Measurements from ENCODE around the gene KRTAP12-3. TPM values are rescaled to one million over a fixed set of nuclear protein-coding genes. Genes with fewer than 3 reads are reported as not detected.

Gene KRTAP12-3
- polyA plus RNA-seq, 1 donor from 2014 or later, result not detected

DNA sequence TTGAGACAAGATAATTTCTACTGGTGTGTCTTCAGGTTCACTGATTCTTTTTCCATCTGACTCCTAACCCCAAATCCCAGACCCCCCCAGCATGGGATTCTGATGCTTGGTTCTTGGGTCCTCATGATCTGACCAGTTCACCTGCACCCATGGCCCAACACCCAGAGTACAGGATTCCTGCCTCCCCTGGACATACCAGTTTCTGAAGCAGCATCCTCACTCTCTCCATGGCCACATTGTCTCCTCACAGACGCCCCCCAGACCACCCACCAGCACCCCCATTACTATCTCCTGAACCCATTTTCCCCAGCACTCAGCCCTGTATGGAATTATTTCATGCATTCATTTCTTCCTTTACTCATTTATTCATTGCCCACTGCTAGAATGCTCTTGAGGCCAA is 864 bp upstream of the KRTAP12-3 start:
- Histone ChIP-seq H3K9me3 (ENCODE audit: low read length) (no peaks in the 10 kb centered on the region), H3K4me2 (ENCODE audit: low read length) (no peak overlapping the region), H3K27me3 (ENCODE audit: insufficient read depth, low read depth, low read length) (no peaks in the 10 kb centered on the region), H2AFZ (ENCODE audit: low read depth, low read length) (no peak overlapping the region), H3K27ac (ENCODE audit: low read length) (no peak overlapping the region), H3F3A (ENCODE audit: insufficient read depth, low read length, poor library complexity, severe bottlenecking) (no peaks in the 10 kb centered on the region), H3K79me2 (replicated peaks; ENCODE audit: insufficient read depth, low read length) (no peaks in the 10 kb centered on the region), H4K20me1 (ENCODE audit: insufficient read depth) (no peaks in the 10 kb centered on the region), H3K36me3 (ENCODE audit: insufficient read depth, low read length) (no peaks in the 10 kb centered on the region), H3K9ac (ENCODE audit: low read length) (no peak overlapping the region), H3K4me3 (ENCODE audit: low read length) (no peak overlapping the region), H3K9me2 (ENCODE audit: insufficient read depth, low read length) (no peaks in the 10 kb centered on the region)
- TF ChIP-seq RAD21 (conservative IDR thresholded peaks at IDR 0.05) (no peak), POLR2AphosphoS5 (IDR thresholded peaks at IDR 0.05) (no peak), EZH2 (IDR thresholded peaks at IDR 0.05; ENCODE audit: borderline replicate concordance, insufficient read depth, low read length, poor library complexity, severe bottlenecking) (no peak), TAF1 (IDR thresholded peaks at IDR 0.05; ENCODE audit: low read depth) (no peak), SMC3 (conservative IDR thresholded peaks at IDR 0.05; ENCODE audit: poor library complexity) (no peak), EP300 (conservative IDR thresholded peaks at IDR 0.05; ENCODE audit: poor library complexity, severe bottlenecking) (no peak)
- TF ChIP-seq, protein P1, sequence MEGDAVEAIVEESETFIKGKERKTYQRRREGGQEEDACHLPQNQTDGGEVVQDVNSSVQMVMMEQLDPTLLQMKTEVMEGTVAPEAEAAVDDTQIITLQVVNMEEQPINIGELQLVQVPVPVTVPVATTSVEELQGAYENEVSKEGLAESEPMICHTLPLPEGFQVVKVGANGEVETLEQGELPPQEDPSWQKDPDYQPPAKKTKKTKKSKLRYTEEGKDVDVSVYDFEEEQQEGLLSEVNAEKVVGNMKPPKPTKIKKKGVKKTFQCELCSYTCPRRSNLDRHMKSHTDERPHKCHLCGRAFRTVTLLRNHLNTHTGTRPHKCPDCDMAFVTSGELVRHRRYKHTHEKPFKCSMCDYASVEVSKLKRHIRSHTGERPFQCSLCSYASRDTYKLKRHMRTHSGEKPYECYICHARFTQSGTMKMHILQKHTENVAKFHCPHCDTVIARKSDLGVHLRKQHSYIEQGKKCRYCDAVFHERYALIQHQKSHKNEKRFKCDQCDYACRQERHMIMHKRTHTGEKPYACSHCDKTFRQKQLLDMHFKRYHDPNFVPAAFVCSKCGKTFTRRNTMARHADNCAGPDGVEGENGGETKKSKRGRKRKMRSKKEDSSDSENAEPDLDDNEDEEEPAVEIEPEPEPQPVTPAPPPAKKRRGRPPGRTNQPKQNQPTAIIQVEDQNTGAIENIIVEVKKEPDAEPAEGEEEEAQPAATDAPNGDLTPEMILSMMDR (IDR thresholded peaks at IDR 0.05; ENCODE audit: poor library complexity, severe bottlenecking), result no peak

DNA sequence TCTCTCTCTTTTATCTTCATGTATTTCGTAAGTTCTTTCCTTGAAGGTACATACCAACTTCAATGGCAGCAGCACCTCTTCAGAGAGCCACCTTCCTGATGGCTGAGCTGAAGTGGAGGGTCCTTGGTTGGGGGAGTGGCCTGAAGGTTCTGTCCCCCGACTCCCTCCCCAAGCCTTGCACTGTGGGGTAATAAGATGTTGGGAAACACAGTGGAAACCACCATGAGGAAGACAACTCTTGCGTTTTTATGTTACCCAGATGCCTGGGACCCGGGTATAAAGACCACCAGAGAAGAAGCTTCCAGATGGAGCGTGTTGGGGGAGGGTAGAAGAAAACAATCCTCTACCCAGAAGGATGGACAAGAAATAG is 794 bp downstream of the KRTAP12-3 start:
- Histone ChIP-seq H3K4me3 (ENCODE audit: low read length) (no peak overlapping the region), H4K20me1 (ENCODE audit: insufficient read depth) (no peaks in the 10 kb centered on the region), H3F3A (ENCODE audit: insufficient read depth, low read length, poor library complexity, severe bottlenecking) (no peaks in the 10 kb centered on the region), H3K9me3 (ENCODE audit: low read length) (no peaks in the 10 kb centered on the region), H3K27me3 (ENCODE audit: insufficient read depth, low read depth, low read length) (no peaks in the 10 kb centered on the region), H3K36me3 (ENCODE audit: insufficient read depth, low read length) (no peaks in the 10 kb centered on the region), H3K27ac (ENCODE audit: low read length) (no peak overlapping the region), H3K4me2 (ENCODE audit: low read length) (no peak overlapping the region), H2AFZ (ENCODE audit: low read depth, low read length) (no peak overlapping the region), H3K79me2 (replicated peaks; ENCODE audit: insufficient read depth, low read length) (no peaks in the 10 kb centered on the region), H3K9me2 (ENCODE audit: insufficient read depth, low read length) (no peaks in the 10 kb centered on the region), H3K9ac (ENCODE audit: low read length) (no peak overlapping the region)
- no peak for TF ChIP-seq RAD21 (conservative IDR thresholded peaks at IDR 0.05)
- TF ChIP-seq TAF1 (IDR thresholded peaks at IDR 0.05; ENCODE audit: low read depth), result no peak
- no peak for TF ChIP-seq POLR2AphosphoS5 (IDR thresholded peaks at IDR 0.05)
- TF ChIP-seq EP300 (conservative IDR thresholded peaks at IDR 0.05; ENCODE audit: poor library complexity, severe bottlenecking), result no peak
- TF ChIP-seq SMC3 (conservative IDR thresholded peaks at IDR 0.05; ENCODE audit: poor library complexity), result no peak
- TF ChIP-seq, protein P1 (IDR thresholded peaks at IDR 0.05; ENCODE audit: poor library complexity, severe bottlenecking), result no peak
- TF ChIP-seq MXI1 (conservative IDR thresholded peaks at IDR 0.05; ENCODE audit: poor library complexity, severe bottlenecking), result no peak
- TF ChIP-seq, protein P2, sequence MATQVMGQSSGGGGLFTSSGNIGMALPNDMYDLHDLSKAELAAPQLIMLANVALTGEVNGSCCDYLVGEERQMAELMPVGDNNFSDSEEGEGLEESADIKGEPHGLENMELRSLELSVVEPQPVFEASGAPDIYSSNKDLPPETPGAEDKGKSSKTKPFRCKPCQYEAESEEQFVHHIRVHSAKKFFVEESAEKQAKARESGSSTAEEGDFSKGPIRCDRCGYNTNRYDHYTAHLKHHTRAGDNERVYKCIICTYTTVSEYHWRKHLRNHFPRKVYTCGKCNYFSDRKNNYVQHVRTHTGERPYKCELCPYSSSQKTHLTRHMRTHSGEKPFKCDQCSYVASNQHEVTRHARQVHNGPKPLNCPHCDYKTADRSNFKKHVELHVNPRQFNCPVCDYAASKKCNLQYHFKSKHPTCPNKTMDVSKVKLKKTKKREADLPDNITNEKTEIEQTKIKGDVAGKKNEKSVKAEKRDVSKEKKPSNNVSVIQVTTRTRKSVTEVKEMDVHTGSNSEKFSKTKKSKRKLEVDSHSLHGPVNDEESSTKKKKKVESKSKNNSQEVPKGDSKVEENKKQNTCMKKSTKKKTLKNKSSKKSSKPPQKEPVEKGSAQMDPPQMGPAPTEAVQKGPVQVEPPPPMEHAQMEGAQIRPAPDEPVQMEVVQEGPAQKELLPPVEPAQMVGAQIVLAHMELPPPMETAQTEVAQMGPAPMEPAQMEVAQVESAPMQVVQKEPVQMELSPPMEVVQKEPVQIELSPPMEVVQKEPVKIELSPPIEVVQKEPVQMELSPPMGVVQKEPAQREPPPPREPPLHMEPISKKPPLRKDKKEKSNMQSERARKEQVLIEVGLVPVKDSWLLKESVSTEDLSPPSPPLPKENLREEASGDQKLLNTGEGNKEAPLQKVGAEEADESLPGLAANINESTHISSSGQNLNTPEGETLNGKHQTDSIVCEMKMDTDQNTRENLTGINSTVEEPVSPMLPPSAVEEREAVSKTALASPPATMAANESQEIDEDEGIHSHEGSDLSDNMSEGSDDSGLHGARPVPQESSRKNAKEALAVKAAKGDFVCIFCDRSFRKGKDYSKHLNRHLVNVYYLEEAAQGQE (IDR thresholded peaks at IDR 0.05; ENCODE audit: borderline replicate concordance), result no peak
- TF ChIP-seq EZH2 (IDR thresholded peaks at IDR 0.05; ENCODE audit: borderline replicate concordance, insufficient read depth, low read length, poor library complexity, severe bottlenecking), result no peak

Measured in neural cell (in vitro differentiated cells).